ENCODE measurements around the gene PLXDC1.

PLXDC1 gene

DNA sequence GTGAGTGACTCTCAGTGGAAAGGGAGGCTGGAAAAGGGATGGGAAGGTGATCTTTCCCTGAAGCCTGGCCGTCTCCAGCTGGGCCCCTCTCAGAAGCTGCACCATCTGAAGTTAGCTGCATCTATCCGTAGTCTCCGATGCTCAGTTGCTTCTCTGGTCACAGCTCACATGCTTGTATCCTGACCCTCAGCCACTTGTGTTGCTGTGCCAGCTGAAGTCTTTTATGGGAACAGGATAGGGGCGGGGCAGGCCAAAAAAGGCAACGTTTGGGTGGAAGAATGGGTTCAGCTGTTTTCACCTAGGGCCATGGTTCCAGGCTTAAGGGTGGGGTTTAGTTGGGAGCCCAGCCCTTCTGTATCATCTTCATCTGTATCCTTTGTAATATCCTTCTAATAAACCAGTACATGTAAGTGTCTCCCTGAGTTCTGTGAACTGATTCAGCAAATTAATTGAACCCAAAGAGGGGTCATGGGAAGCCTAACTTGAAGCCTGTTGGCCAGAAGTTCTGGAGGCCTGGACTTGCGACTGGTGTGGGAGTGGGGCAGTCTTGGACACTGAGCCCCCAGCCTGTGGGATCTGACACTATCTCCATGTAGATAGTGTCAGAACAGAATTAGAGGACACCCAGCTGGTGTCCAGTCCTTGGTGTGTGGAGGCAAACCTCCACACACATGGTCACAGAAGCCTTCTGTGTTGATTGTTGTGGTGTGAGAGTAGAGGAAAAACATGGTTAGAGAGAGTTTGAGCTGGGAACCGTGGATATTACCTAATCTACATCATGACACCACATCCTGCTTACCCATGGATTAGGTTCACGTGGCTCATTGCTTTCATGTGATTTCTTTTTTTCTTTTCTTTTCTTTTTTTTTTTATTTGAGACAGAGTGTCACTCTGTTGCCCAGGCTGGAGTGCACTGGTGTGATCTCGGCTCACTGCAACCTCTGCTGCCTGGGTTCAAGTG is 135.0 kb downstream of the PLXDC1 start:
- no peak for DNase-seq (ENCODE audit: low read depth in 1 of 2, low spot score in 1 of 2)

DNA sequence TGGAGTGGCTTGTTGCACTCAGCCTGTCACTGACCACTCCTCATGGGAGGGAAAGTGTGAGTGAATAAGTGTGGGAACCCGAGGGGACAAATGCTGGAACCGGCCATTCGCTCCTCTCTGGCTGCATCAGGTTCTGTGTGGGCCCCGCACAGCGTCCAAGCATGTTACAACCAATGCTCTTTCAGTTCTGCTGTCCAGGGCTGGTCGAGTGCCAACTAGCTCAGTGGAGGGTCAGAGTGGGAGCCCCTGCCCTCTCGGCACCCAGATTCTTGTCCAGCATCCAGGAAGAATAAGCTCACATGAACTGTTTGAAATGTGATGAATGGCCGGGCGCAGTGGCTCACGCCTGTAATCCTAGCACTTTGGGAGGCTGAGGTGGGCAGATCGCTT is 135.9 kb downstream of the PLXDC1 start:
- DNase-seq (ENCODE audit: low read depth in 1 of 2, low spot score in 1 of 2) = no peak

DNA sequence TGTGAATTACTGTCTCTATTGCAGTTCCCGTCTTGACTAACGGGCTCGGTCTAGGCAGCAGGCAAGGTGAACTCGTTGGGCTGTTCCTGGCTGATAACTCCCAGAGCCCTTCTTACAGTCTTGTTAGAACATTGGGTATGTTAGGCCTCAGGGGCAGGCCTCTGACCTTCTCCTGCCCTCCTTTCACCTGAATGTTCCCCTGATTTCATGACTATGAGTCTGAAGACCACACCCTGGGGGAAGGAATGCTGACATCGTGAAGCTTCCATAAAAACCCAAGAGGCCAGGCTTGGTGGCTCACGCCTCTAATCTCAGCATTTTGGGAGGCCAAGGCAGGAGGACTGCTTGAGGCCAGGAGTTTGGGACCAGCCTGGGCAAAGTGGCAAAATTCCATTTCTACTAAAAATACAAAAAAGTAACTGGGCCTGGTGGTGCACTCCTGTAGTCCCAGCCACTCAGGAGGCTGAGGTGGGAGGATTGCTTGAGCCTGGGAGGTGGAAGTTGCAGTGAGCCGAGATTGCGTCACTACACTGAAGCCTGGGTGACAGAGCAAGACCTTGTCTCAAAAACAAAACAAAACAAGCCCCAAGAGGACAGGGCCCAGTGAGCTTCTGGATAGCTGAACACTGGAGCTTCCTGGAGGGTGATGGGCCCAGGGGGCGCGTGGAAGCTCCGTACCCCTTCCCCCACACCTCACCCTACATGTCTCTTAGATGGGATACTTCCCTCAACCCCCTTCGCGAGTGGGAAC is 136.5 kb downstream of the PLXDC1 start:
- DNase-seq (ENCODE audit: low read depth in 1 of 2, low spot score in 1 of 2) = no peak

DNA sequence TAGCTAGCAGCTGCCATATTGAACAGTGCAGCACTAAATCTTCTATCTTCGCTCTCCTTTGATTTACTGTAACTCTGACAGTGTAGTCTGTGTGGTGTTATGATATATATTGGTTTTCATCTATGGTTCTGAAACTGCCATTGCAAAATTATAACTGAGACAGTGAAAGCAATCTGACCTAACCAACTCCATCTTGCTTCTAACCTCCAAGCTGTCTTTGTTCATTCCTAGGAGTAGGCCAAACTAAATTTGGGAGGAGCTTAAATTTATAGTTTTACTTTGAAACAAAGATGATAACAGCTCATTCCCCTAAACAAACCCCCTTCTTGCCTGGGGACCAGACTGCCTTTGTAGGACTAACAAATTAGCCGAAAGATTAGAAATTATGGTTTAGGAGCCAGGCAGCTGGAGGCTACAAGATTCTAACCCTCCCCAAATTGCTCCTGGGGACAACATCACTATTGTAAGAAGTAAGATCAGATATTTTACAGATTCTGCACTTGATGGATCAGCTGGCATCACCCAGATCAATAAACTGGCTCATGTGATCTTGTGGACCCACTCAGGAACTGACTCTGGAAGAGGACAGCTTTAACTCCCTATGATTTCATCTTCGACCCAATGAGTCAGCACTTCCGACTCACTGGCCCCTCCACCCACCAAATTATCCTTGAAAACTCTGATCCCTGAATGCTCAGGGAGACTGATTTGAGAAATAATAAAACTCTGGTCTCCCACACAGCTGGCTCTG is 137.2 kb downstream of the PLXDC1 start:
- DNase-seq (ENCODE audit: low read depth in 1 of 2, low spot score in 1 of 2) = no peak
